MM.1S (cell line): ENCODE results near the gene GCN1.

Experiments used
- DNase-seq: peaks from one replicate; pipeline ENCODE4 v3.0.0-alpha.2; 2015
- H2AFZ ChIP-seq: fragments of 300-600 bp; sonication (generic); 2 replicates; pipeline ENCODE4 v1.6.0; 2016; ENCODE audit warnings: antibody characterized with exemption, low read length
- H3F3A ChIP-seq: fragments of 300-600 bp; sonication (generic); 2 replicates; pipeline ENCODE4 v1.6.1; 2016; ENCODE audit warnings: mild to moderate bottlenecking, antibody characterized with exemption, low read length, moderate library complexity, mixed read lengths; ENCODE audit not compliant: insufficient read depth
- H3K27ac ChIP-seq: fragments of 300-600 bp; sonication (generic); 2 replicates; pipeline ENCODE4 v1.5.1; 2016; ENCODE audit warnings: mild to moderate bottlenecking, low read length
- H3K27me3 ChIP-seq: fragments of 300-600 bp; sonication (generic); replicated peaks from 2 replicates; pipeline ENCODE4 v1.6.0; 2016; ENCODE audit warnings: low read length; ENCODE audit not compliant: insufficient read depth
- H3K36me3 ChIP-seq: fragments of 300-600 bp; sonication (generic); replicated peaks from 2 replicates; pipeline ENCODE4 v1.6.1; 2016; ENCODE audit warnings: mild to moderate bottlenecking, low read length, mixed read lengths; ENCODE audit not compliant: insufficient read depth
- H3K4me1 ChIP-seq: fragments of 300-600 bp; sonication (generic); 2 replicates; pipeline ENCODE4 v1.6.1; 2016; ENCODE audit warnings: low read length, mixed read lengths
- H3K4me2 ChIP-seq: fragments of 300-600 bp; sonication (generic); 2 replicates; pipeline ENCODE4 v1.6.0; 2016; ENCODE audit warnings: low read depth, low read length
- H3K4me3 ChIP-seq: fragments of 300-600 bp; sonication (generic); 2 replicates; pipeline ENCODE4 v1.5.1; 2016; ENCODE audit warnings: low read length, mixed read lengths
- H3K79me2 ChIP-seq: fragments of 300-600 bp; sonication (generic); 2 replicates; pipeline ENCODE4 v1.6.1; 2016; ENCODE audit warnings: mixed run types, low read length, mixed read lengths
- H3K9ac ChIP-seq: fragments of 300-600 bp; sonication (generic); 2 replicates; pipeline ENCODE4 v1.6.1; 2016; ENCODE audit warnings: low read length, mixed read lengths
- H3K9me2 ChIP-seq: fragments of 300-600 bp; sonication (generic); replicated peaks from 2 replicates; pipeline ENCODE4 v1.6.1; 2016; ENCODE audit warnings: mild to moderate bottlenecking, low read length, mixed read lengths; ENCODE audit not compliant: insufficient read depth
- H3K9me3 ChIP-seq: fragments of 300-600 bp; sonication (generic); replicated peaks from 2 replicates; pipeline ENCODE4 v1.6.1; 2016; ENCODE audit warnings: mild to moderate bottlenecking, low read length, mixed read lengths; ENCODE audit not compliant: insufficient read depth
- H4K20me1 ChIP-seq: fragments of 300-600 bp; sonication (generic); 2 replicates; pipeline ENCODE4 v1.6.1; 2016; ENCODE audit warnings: mild to moderate bottlenecking, low read length, moderate library complexity, mixed read lengths; ENCODE audit not compliant: insufficient read depth
- EZH2 ChIP-seq: fragments of 300-600 bp; sonication (generic); optimal IDR thresholded peaks from 2 replicates; pipeline ENCODE3; 2017; ENCODE audit warnings: low read depth, mild to moderate bottlenecking, antibody characterized with exemption, low read length, mixed read lengths
- EZH2phosphoT487 ChIP-seq: fragments of 300-600 bp; sonication (generic); IDR thresholded peaks from 2 replicates; pipeline ENCODE4 v1.6.1; 2018; ENCODE audit warnings: antibody characterized with exemption, low read length
- TF ChIP-seq, protein P1 (sequence below): fragments of 300-600 bp; sonication (generic); IDR thresholded peaks from 2 replicates; pipeline ENCODE4 v1.5.1; 2016; ENCODE audit warnings: antibody characterized with exemption, low read length, mixed read lengths

Gene GCN1

DNA sequence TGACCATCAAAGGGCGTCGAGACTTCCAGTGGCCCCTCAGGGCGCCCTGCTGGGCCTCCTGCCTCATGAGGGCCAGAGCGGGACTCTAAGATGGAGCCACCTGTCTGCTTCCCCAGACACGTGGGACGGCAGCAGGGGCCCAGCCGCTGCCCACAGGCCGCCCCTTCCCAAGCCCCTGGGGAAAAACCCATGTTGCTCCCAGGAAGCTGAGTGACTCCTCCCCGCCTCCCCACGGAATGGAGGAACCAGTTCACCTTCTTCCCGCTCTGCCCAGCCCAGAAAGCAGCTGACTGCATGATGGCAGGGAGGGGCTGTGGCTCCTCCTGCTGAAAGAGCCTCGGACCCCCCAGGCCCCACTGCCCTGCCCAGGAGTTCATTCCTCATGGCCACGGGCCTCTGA lies 92.9 kb downstream of the GCN1 start:
- DNase-seq: no peak
- Histone ChIP-seq H4K20me1 (no peaks in the 10 kb centered on the region), H3K9me2 (no peaks in the 10 kb centered on the region), H3K79me2 (peaks cover 68% of the 10 kb centered on the region), H3F3A (peaks cover 5% of the 10 kb centered on the region; the same call in 1 of the 2 replicates), H3K9ac (peak overlapping the region; percentile 49), H3K4me3 (peak overlapping the region; percentile 36; the same call in 1 of the 2 replicates), H3K4me1 (peaks cover 15% of the 10 kb centered on the region), H2AFZ (no peak overlapping the region), H3K9me3 (no peaks in the 10 kb centered on the region), H3K27ac (peak overlapping the region; percentile 73), H3K36me3 (no peaks in the 10 kb centered on the region; the same call in 1 of the 2 replicates), H3K4me2 (peak overlapping the region; percentile 73), H3K27me3 (no peaks in the 10 kb centered on the region)
- TF ChIP-seq EZH2: no peak
- no peak for TF ChIP-seq EZH2phosphoT487
- TF ChIP-seq, protein P1, sequence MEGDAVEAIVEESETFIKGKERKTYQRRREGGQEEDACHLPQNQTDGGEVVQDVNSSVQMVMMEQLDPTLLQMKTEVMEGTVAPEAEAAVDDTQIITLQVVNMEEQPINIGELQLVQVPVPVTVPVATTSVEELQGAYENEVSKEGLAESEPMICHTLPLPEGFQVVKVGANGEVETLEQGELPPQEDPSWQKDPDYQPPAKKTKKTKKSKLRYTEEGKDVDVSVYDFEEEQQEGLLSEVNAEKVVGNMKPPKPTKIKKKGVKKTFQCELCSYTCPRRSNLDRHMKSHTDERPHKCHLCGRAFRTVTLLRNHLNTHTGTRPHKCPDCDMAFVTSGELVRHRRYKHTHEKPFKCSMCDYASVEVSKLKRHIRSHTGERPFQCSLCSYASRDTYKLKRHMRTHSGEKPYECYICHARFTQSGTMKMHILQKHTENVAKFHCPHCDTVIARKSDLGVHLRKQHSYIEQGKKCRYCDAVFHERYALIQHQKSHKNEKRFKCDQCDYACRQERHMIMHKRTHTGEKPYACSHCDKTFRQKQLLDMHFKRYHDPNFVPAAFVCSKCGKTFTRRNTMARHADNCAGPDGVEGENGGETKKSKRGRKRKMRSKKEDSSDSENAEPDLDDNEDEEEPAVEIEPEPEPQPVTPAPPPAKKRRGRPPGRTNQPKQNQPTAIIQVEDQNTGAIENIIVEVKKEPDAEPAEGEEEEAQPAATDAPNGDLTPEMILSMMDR: no peak

GRCh38 chr12:120101182-120101581 lies 93.3 kb downstream of the GCN1 start:
- peaks cover 63% of the 10 kb centered on the region for H3K79me2 ChIP-seq
- peak overlapping the region; percentile 73; the same call in 1 of the 2 replicates for H3K27ac ChIP-seq
- H3K9ac ChIP-seq: peak overlapping the region; percentile 49
- peaks cover 15% of the 10 kb centered on the region for H3K4me1 ChIP-seq
- DNase-seq: peak; percentile 67
- no peak overlapping the region for H2AFZ ChIP-seq
- TF ChIP-seq EZH2 (no peak), EZH2phosphoT487 (no peak)
- TF ChIP-seq, protein P1: no peak
- peaks cover 5% of the 10 kb centered on the region; the same call in 1 of the 2 replicates for H3F3A ChIP-seq
- H3K9me2 ChIP-seq: no peaks in the 10 kb centered on the region
- no peaks in the 10 kb centered on the region for H3K27me3 ChIP-seq
- peak overlapping the region; percentile 73 for H3K4me2 ChIP-seq
- H3K36me3 ChIP-seq: no peaks in the 10 kb centered on the region; the same call in 1 of the 2 replicates
- H4K20me1 ChIP-seq: no peaks in the 10 kb centered on the region
- no peaks in the 10 kb centered on the region for H3K9me3 ChIP-seq
- H3K4me3 ChIP-seq: peak overlapping the region; percentile 36; the same call in 1 of the 2 replicates

GRCh38 chr12:120100630-120101029 lies 93.9 kb downstream of the GCN1 start:
- peaks cover 59% of the 10 kb centered on the region for H3K79me2 ChIP-seq
- H3F3A ChIP-seq: peaks cover 5% of the 10 kb centered on the region; the same call in 1 of the 2 replicates
- H3K36me3 ChIP-seq: no peaks in the 10 kb centered on the region; the same call in 1 of the 2 replicates
- no peak overlapping the region for H2AFZ ChIP-seq
- no peaks in the 10 kb centered on the region for H3K27me3 ChIP-seq
- no peaks in the 10 kb centered on the region for H3K9me2 ChIP-seq
- peaks cover 15% of the 10 kb centered on the region for H3K4me1 ChIP-seq
- peak overlapping the region; percentile 73; the same call in 1 of the 2 replicates for H3K27ac ChIP-seq
- no peaks in the 10 kb centered on the region for H4K20me1 ChIP-seq
- DNase-seq: no peak
- H3K4me2 ChIP-seq: peak overlapping the region; percentile 73
- TF ChIP-seq EZH2 (no peak), EZH2phosphoT487 (no peak)
- TF ChIP-seq, protein P1: no peak
- no peaks in the 10 kb centered on the region for H3K9me3 ChIP-seq
- H3K4me3 ChIP-seq: no peak overlapping the region
- H3K9ac ChIP-seq: peak overlapping the region; percentile 49; the same call in 1 of the 2 replicates
